ENCODE results near the gene SLC7A4. TPM values are rescaled to one million over a fixed set of nuclear protein-coding genes. Genes with fewer than 3 reads are reported as not detected.
"Not testable (repeated sequence)": the region's sequence is repeated elsewhere in the genome, so short reads cannot be mapped to it uniquely, and the experiment has no call there.

SLC7A4 gene
- total RNA-seq, 1 donor from 2014 or later = 1.1 TPM

DNA sequence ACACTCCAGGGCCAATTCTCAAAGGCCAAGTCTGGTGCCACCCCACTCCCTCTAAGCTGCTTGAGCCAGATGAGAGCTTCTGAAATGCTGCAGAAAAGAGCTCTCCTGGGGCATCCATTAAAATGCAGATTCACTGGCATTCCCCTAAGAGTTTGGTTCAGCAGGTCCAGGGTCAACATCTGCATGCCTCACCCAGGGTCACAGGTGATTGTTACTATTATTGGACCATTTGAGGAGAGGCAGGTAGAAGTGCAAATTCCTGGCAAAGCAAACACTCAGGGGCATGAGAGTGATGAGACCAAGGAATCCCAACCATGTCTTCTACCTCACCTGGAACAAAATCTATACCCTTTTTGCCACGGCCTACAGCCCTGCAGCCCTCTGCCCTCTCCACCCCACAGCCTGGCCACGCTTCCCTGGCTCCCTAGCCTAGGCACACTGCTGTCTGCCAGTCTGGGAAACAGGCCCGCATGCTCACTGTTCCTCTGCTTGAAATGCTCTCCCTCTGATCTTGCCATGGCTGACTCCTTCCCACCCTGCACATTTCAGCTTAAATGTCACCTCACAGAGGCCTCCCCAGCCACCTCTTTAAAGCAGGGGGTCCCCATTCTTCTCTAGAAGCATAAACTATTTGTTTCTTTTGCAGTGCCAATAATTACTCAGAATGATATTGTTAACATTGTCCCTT lies 21.8 kb downstream of the SLC7A4 start:
- no peak for DNase-seq (ENCODE audit: low spot score, unreplicated experiment)
- peaks cover 11% of the 10 kb centered on the region for H3K4me1 Mint-ChIP-seq (ENCODE audit: low read depth)
- H3K27me3 Mint-ChIP-seq = no peaks in the 10 kb centered on the region

DNA sequence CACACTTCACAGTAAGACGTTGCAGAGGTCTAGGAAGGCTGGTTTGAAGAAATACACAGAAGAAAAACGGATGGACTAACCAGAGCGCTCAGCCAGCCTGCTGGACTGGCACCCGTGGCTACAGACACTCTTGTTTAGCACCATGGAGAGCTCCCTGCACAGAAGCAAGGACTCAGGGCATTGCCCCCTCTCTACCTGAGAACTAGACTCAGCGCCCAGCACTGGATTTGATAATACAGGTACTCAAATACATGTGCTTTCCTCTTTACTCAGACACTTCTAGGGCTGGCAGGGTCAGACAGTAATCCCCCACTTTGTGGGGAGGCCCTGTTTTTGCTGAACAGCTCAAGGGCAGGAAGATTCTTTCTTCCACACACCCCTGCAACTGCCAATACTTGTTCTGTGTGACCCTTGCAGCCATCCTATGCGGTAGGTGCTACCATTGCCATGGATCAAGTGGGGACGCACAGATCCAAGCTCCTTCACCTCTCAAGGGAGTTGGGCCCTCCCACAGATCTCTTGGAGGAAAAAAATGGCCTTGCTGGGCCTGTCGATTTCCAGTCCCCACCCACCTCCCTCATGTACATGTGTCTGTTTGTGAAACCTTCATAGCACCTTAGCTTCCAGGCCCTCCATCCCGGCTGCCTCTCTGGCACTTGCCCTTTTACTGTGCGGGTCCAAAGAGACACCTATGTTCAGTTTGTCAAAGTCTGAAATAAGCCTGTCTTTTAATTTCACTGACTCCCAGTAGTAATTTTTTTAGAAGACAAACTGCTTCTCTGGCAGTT lies 22.5 kb downstream of the SLC7A4 start:
- TF ChIP-seq, protein P1, sequence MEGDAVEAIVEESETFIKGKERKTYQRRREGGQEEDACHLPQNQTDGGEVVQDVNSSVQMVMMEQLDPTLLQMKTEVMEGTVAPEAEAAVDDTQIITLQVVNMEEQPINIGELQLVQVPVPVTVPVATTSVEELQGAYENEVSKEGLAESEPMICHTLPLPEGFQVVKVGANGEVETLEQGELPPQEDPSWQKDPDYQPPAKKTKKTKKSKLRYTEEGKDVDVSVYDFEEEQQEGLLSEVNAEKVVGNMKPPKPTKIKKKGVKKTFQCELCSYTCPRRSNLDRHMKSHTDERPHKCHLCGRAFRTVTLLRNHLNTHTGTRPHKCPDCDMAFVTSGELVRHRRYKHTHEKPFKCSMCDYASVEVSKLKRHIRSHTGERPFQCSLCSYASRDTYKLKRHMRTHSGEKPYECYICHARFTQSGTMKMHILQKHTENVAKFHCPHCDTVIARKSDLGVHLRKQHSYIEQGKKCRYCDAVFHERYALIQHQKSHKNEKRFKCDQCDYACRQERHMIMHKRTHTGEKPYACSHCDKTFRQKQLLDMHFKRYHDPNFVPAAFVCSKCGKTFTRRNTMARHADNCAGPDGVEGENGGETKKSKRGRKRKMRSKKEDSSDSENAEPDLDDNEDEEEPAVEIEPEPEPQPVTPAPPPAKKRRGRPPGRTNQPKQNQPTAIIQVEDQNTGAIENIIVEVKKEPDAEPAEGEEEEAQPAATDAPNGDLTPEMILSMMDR (IDR thresholded peaks at IDR 0.05; ENCODE audit: unreplicated experiment) = no peak
- Mint-ChIP-seq H3K9me3 (ENCODE audit: low read depth) (no peaks in the 10 kb centered on the region), H3K36me3 (ENCODE audit: insufficient read depth) (no peaks in the 10 kb centered on the region), H3K4me1 (ENCODE audit: low read depth) (peaks cover 7% of the 10 kb centered on the region), H3K27ac (peak overlapping the region; percentile 59), H3K27me3 (no peaks in the 10 kb centered on the region), H3K4me3 (ENCODE audit: low read depth) (no peak overlapping the region)
- DNase-seq (ENCODE audit: low spot score, unreplicated experiment) = peak; percentile 54

More for the DNA sequence above, 21.8 kb downstream of the SLC7A4 start:
- Mint-ChIP-seq H3K36me3 (ENCODE audit: insufficient read depth) (no peaks in the 10 kb centered on the region), H3K4me3 (ENCODE audit: low read depth) (no peak overlapping the region), H3K27ac (no peak overlapping the region), H3K9me3 (ENCODE audit: low read depth) (no peaks in the 10 kb centered on the region)
- TF ChIP-seq, protein P1 (IDR thresholded peaks at IDR 0.05; ENCODE audit: unreplicated experiment) = no peak

DNA sequence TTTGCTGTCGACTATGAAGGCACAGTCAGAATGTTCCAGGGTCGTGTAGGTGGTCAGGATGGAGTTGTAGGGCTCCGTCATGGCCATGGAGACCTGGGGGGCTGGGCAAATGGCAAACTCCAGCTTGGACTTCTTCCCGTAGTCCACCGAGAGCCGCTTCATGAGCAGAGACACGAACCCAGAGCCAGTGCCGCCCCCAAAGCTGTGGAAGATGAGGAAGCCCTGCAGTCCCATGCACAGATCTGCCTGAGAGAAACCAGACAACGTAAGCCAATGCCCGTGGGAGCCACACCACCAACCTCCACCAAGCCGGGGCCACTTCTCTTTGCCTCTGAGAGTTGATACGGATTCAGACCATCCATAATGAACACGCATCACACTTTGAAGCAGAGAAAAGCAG lies 23.2 kb downstream of the SLC7A4 start:
- H3K36me3 Mint-ChIP-seq (ENCODE audit: insufficient read depth); H3K4me3 Mint-ChIP-seq (ENCODE audit: low read depth); DNase-seq (ENCODE audit: low spot score, unreplicated experiment); H3K27me3 Mint-ChIP-seq; H3K27ac Mint-ChIP-seq; H3K9me3 Mint-ChIP-seq (ENCODE audit: low read depth); H3K4me1 Mint-ChIP-seq (ENCODE audit: low read depth): not testable (repeated sequence)

DNA sequence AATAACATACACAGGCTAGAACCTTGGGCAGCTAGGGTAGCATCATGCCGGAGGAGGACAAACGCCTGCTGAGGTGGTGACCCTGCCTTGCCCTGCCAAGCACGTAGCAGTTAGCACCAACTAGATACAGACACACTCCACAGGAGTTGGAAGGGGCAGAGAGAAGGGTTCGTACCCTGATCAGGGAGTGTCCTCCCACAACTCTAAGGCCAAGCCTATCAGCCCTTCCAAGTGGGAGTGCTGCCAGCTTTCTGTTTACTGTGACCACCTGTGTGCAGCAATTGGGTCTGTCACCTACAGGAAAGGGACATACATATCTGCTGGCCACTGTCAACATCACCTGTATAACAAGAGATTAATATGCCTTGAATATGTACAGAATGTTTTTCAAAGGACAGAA lies 28.6 kb downstream of the SLC7A4 start:
- Mint-ChIP-seq H3K36me3 (ENCODE audit: insufficient read depth) (no peaks in the 10 kb centered on the region), H3K27me3 (no peaks in the 10 kb centered on the region), H3K27ac (no peak overlapping the region), H3K9me3 (ENCODE audit: low read depth) (no peaks in the 10 kb centered on the region), H3K4me1 (ENCODE audit: low read depth) (peaks cover 15% of the 10 kb centered on the region), H3K4me3 (ENCODE audit: low read depth) (peak overlapping the region; percentile 89)
- TF ChIP-seq, protein P1 (IDR thresholded peaks at IDR 0.05; ENCODE audit: unreplicated experiment) = no peak
- no peak for DNase-seq (ENCODE audit: low spot score, unreplicated experiment)

DNA sequence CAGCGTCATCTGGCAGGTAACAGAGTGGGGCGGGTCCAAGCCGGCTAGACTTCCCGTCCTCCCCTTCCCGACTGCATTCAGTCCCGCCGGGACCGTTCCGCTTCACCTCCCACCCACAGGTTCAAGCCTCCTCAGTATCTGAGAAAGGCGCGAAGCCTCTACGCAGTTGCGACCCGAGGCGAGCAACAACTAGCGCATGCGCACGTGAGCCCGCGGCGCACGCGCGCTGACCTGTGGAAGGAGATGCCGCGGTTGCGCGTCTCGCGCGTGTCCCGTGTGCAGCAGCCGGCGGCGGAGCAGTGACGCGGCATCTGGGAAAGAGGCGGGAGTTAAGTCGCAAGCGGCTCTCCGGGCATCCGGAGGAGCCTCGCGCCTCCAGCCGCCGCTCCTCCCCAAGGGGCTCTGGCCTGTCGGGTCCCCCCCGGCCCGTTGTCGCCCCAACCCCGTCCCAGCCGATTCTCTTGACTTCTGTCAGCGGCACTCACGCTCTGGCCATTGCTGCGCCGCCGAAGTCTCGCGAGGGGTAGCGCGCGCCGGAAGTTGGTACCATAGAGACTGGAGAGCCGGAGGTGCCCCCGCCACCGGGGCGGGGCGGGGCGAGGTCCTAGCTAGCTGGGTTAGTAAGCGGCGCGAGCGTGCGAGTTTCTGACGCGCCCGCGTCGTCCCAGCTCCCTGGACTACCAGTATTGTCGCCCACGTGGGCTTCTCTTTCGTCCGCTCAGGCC lies 30.6 kb downstream of the SLC7A4 start, which contains the start of gene THAP7:
Gene THAP7 (minus strand): TSS at position 518 of the 725 bp plus-strand sequence. CDS start 207 bp downstream, at position 311.
- H3K4me3 Mint-ChIP-seq (ENCODE audit: low read depth) = peak within 1 kb of the TSS; percentile 89
- TF ChIP-seq, protein P1 (IDR thresholded peaks at IDR 0.05; ENCODE audit: unreplicated experiment) = no peak

More for the DNA sequence above, 30.6 kb downstream of the SLC7A4 start, which contains the start of gene THAP7:
- Mint-ChIP-seq H3K4me1 (ENCODE audit: low read depth) (peaks cover 15% of the 10 kb centered on the region), H3K27me3 (no peaks in the 10 kb centered on the region), H3K9me3 (ENCODE audit: low read depth) (no peaks in the 10 kb centered on the region), H3K27ac (peak within 1 kb of the TSS; percentile 97), H3K36me3 (ENCODE audit: insufficient read depth) (no peaks in the 10 kb centered on the region)
- peak; percentile 86 for DNase-seq (ENCODE audit: low spot score, unreplicated experiment)
